ENCODE measurements around the gene LCP2.

GRCh38 chr5:170319301-170319700, 21.7 kb upstream of the LCP2 start:
- no peak for TF ChIP-seq CTCF (IDR thresholded peaks at IDR 0.05)
- no peak for TF ChIP-seq EZH2 (IDR thresholded peaks at IDR 0.05; ENCODE audit: borderline replicate concordance, insufficient read depth, low read depth, low read length, poor library complexity, severe bottlenecking)

Measured in B cell (primary cell).